ENCODE measurements around the gene FBN1.

FBN1 gene

DNA sequence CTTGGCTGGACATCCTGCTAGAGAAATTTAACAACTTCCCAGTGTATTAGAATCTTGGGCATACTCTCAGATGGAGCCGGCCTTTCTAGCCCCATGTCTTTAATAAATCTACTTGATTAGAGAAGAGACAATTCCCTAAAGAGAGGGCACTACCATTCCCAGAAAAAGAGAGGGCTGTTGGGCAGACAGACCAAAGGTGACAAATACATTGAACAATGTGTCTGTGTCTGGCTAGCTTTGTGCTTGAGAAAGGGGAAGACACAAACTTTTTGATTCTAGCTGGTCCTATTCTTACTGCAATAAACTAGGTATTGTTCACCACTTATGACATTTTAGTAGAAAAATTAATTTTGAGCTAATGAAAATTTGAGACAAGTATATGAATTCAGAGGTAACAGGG is 256.6 kb downstream of the FBN1 start:
- no peak for DNase-seq

- no peak for DNase-seq
Observed at GRCh38 chr15:48388016-48388851, 257.3 kb downstream of the FBN1 start.

DNA sequence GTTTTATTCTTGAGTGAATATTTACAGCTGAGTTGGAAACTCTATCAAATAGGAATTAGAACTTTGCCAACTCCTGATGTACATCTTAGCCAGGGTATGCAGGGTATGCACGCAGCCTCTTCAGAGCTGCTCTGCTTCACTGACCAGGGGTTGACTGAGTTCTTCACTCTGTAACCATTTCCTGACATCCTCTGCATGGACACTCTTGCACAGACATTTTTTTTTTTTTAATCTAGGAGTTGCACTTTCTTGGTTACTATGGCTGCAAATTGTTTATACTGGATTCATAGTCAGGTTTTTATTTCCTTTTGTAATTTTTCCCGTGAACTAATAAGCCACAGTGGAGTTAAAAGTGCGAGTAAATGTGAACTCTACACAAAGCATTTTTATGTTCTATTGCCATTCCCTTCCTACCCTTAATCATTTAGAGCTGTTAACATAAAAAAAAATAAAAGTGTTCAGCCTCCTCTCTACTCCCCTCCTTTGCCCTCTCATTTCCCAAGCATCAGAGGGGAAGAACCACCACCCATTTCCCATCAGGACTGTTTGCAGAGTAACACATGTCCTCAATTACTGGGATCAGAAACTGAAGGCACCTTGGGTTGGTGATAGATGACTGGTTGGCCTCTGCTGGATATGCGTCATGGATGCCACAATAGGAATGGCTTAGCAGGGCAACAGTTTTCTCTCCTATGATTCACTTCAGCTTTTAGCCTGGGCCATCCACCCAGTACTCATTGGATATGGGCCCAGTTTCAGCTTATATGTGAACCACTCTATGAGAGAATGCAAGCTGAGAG is 260.3 kb downstream of the FBN1 start:
- no peak for DNase-seq

DNA sequence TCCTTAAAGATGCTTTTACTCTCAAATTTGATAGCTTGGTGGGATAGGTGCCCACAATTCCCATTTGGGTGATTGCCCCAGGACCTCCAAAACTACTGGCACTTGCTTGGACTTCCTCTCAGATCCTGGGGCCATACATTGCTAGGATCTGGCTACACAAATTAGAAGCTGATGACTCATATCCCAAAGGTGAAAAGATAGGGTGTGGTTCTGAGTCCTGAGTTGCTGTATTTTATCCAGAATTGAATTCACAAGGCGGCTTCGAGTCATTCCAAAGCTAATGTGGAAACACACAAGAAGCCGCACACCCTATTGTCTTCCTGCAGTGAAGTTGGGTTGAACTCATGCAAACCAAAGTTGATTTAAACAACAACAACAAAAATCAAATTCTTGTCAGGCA is 260.9 kb downstream of the FBN1 start:
- DNase-seq: no peak

DNA sequence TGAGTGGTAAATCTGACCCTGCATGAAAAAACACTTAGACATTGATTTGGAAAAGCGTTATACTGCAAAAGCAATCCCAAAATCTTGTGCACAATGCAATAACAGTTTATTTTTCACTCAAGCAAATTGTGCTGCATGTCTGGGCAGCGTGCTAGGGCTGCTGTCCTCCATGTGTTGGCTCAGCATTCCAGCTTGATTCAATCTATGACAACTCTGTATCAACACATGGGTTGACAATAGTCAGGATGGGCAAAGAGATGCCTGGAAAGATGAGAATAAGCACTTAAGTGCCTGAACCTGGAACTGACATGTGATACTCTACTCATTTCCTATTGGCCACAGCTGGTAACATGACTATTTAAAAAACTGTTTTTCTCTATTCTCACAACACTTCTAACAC is 262.5 kb downstream of the FBN1 start:
- DNase-seq: no peak

DNA sequence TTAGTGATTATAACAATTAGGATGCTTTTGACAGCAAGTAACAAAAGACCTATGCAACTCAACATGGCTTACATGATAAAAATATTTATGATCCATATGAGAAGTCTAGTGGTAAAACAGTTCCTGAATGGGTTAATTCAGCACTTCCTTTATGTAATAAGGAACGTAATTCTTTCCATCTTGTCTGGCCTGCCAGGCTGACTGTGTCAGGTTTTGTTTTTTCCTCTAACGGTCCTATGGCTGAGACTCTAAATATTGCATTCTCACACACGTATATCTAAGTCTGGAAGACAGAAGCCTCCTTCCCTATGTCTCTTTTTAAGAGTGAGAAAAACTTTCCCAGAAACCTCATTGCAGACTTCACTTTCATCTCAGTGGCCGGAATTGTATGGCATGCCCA is 263.6 kb downstream of the FBN1 start:
- DNase-seq: no peak

DNA sequence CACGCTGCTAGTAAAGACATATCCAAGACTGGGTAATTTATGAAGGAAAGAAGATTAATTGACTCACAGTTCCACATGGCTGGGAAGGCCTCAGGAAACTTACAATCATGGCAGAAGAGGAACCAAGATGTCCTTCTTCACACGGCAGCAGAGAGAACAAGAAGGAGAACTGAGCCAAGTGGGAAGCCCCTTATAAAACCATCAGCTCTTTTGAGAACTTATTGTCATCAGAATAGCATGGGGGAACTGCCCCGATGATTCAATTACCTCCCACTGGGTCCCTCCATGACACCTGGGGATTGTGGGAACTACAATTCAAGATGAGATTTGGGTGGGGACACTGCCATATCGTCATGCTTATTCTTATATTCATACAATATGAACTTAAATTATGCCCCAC is 265.3 kb downstream of the FBN1 start:
- no peak for DNase-seq

GRCh38 chr15:48375767-48376166 is 269.7 kb downstream of the FBN1 start:
- no peak for DNase-seq

DNA sequence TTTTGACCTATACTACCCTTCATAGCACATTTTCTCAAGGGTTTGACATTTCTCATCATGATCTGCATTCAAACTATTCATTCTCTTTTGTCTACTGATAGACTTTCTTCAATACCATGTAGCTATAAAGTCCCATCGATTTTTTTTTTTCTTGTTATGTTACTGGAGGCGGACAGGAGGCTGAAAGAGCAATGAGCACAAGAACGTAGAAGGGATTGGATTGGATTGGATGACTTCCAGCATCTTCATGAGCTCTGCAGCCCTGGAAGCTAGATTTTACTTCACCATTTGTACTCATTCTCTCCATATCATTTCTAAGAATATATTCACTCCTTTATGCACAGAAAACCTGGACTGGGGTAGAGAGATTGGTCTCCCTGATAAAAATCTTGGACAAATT is 271.0 kb downstream of the FBN1 start:
- DNase-seq: no peak

DNA sequence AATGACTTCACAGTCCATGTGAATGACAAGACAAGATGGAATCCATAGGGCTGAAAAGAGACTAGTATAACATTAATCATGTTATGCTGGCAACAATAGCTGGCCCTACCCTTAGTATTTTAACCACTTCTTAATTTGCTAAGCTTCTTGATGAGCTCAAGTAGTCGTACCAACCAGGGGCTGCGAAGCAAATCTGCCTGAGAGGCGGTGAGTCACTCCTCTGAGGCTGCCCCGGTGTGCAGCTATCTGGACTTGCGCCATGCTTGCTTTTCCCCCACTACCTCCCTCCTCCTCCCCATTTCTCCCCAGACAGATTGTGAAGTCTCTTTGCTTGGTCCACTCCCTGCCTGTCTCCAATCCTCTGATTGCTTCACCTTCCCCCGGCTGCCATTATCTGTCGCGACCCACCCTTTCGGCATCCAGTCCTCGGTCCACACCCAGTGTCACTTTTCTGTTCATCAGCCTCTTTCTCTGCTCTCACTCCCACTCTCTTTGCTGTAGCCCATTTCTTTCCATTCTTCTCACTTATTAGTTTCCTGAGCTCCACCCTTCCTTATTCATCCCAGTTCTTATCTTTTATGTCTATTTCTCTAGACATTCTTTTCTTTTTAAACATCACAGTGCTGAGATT is 271.6 kb downstream of the FBN1 start:
- no peak for DNase-seq

DNA sequence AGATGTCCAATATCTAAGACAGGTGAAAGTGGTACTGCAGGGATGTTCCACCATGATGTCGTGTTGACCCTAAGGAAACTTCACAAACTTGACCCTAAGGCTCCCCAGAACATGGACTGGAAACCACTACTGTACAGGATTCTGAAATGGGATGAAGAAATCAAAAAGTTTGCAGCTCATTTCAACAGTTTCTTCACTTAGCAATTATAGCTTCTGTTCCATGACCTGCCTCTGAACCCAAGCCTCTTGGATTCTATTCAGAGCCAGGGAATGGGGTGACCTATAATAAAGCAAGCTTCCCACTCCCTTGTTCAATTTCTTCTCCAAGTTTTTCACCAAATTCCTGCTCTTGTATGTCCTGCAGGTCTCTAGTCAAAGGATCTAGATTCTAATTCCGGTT is 273.5 kb downstream of the FBN1 start:
- no peak for DNase-seq

DNA sequence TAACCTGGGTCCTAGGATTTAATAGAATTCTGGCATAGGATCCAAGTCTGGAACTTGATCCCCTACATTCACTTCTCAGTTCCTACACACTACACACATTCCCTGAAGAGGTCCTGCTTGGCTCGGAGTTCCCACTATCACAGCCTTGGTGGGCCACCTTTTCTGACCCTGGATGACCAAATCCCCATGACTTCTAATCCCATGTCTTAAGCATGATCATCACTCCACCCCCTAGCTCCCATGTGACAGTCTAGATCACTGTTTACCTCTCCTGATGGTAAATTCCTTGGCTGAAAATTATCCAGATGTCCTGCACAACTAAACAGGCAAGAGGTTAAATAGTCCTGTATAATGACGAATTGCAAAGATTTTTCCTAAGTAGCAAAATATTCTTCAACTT is 274.0 kb downstream of the FBN1 start:
- no peak for DNase-seq

GRCh38 chr15:48370460-48370859 is 275.0 kb downstream of the FBN1 start:
- DNase-seq: no peak

DNA sequence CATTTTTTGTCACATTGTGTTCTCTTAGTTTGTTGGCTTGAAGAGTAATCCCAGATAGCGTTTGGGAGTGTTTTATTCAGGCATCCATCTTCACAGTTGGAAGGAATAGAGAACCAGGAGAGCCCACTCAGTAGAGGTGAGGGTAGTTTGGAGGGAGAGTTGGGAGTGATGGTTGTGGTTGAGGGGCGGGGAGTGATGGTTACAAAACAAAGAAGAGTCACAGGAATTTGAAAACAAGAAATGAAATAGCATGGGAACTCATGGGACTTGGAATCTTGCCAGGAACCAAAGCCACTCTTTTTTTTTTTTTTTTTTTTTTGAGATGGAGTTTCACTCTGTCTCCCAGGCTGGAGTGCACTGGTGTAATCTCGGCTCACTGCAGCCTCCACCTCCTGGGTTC is 278.0 kb downstream of the FBN1 start:
- no peak for DNase-seq

DNA sequence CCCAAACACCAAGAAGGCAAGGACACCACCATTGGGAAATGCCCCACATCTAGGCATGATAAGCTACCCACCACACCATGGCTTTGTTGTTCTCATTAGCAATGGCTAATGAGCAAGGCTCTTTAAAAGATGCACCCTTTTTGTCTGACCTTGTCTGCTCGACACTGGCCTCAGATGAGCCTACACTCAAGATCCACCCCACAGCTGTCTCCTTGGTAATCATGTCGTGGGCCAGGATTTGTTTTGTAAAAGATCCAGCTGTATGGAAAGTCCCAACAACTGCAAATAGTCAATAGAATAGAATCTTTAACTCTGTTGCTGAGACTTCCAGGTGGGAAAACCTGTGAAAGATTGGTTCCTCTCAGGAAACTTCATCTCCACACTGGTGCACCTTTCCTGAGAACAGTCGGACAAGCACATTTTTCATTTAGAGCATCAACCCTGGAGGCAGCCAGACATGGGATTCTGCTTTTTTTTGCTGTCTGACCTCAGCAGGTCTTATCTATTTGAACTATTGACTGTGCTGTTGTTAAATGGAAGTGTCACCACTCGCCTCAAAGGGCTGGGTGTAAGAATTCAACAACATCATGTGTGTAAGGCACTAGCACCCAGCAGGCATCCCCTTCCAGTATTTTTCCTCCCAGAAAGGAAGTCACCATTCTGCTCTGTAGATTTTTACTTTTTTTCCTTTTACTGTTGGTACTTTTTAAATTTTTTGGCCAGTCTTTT is 278.8 kb downstream of the FBN1 start:
- DNase-seq: no peak

GRCh38 chr15:48365575-48365974 is 279.9 kb downstream of the FBN1 start:
- DNase-seq: no peak

DNA sequence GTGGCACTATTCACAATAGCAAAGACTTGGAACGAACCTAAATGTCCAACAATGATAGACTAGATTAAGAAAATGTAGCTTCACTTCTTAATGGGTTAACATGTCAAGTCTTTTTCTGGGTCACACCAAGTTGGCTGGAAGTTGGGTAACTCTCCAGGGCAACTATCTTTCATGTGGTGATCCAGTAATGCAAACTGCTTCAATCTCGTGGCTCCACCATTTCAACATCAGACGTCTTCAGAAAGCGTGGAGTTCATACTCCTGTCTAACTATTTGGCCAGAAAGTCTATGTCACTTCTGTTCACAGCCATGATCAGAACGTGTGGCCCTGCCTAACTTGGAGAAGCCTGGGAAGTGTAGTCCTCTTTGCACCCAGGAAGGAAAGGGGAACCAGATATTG is 282.0 kb downstream of the FBN1 start:
- DNase-seq: no peak

GRCh38 chr15:48361685-48362084 is 283.8 kb downstream of the FBN1 start:
- no peak for DNase-seq

GRCh38 chr15:48360841-48361240 is 284.7 kb downstream of the FBN1 start:
- DNase-seq: no peak
